ENCODE measurements around the gene CLEC4C.
"Not testable (repeated sequence)": the region's sequence is repeated elsewhere in the genome, so short reads cannot be mapped to it uniquely, and the experiment has no call there.

DNA sequence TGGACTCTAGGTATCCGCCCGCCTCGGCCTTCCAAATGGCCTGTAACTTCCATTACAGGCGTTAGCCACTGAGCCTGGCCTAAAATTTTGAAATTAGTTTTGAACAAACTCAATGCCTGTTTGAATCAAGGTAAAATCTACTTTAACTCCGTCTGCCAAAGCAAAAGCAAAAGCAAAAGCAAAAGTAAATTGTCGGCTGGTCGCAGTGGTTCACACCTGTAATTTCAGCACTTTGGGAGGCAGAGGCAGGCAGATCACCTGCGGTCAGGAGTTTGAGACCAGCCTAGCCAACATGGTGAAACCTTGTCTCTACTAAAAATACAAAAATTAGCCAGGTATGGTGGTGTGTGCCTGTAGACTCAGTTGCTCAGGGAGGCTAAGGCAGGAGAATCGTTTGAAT, 8.5 kb upstream of the CLEC4C start:
- not testable (repeated sequence) for TF ChIP-seq CEBPB (IDR thresholded peaks at IDR 0.05; ENCODE audit: low read depth, low read length); FOS (IDR thresholded peaks at IDR 0.05; ENCODE audit: low read depth, low read length); BHLHE40 (IDR thresholded peaks at IDR 0.05; ENCODE audit: low read depth, low read length); POLR2A (IDR thresholded peaks at IDR 0.05; ENCODE audit: low read depth, low read length); MXI1 (IDR thresholded peaks at IDR 0.05; ENCODE audit: borderline replicate concordance, low read depth, low read length); RCOR1 (IDR thresholded peaks at IDR 0.05; ENCODE audit: insufficient replicate concordance, low read length); MAFK (IDR thresholded peaks at IDR 0.05; ENCODE audit: low read depth, low read length); NFE2L2 (IDR thresholded peaks at IDR 0.05; ENCODE audit: low read depth, low read length); RFX5 (IDR thresholded peaks at IDR 0.05; ENCODE audit: low read depth, low read length); SMC3 (IDR thresholded peaks at IDR 0.05; ENCODE audit: low read depth, low read length); CHD1 (IDR thresholded peaks at IDR 0.05; ENCODE audit: low read depth, low read length)
- TF ChIP-seq, protein P1, sequence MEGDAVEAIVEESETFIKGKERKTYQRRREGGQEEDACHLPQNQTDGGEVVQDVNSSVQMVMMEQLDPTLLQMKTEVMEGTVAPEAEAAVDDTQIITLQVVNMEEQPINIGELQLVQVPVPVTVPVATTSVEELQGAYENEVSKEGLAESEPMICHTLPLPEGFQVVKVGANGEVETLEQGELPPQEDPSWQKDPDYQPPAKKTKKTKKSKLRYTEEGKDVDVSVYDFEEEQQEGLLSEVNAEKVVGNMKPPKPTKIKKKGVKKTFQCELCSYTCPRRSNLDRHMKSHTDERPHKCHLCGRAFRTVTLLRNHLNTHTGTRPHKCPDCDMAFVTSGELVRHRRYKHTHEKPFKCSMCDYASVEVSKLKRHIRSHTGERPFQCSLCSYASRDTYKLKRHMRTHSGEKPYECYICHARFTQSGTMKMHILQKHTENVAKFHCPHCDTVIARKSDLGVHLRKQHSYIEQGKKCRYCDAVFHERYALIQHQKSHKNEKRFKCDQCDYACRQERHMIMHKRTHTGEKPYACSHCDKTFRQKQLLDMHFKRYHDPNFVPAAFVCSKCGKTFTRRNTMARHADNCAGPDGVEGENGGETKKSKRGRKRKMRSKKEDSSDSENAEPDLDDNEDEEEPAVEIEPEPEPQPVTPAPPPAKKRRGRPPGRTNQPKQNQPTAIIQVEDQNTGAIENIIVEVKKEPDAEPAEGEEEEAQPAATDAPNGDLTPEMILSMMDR (conservative IDR thresholded peaks at IDR 0.05; ENCODE audit: low read depth, low read length), result not testable (repeated sequence)
- TF ChIP-seq, protein P2, sequence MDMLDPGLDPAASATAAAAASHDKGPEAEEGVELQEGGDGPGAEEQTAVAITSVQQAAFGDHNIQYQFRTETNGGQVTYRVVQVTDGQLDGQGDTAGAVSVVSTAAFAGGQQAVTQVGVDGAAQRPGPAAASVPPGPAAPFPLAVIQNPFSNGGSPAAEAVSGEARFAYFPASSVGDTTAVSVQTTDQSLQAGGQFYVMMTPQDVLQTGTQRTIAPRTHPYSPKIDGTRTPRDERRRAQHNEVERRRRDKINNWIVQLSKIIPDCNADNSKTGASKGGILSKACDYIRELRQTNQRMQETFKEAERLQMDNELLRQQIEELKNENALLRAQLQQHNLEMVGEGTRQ (IDR thresholded peaks at IDR 0.05; ENCODE audit: low read depth, low read length), result not testable (repeated sequence)

All from IMR-90 (cell line).